GM21423 (cell line): ENCODE data around the gene PARVB.

Source experiments
- ATAC-seq: cut with Tn5 transposase; IDR thresholded peaks from one replicate; pipeline ENCODE4 v1.9.1; 2021; ENCODE audit warnings: mild to moderate bottlenecking, moderate library complexity; ENCODE audit not compliant: unreplicated experiment

Gene PARVB

GRCh38 chr22:44192816-44193534 is 168.9 kb downstream of the PARVB start:
- no peak for ATAC-seq

DNA sequence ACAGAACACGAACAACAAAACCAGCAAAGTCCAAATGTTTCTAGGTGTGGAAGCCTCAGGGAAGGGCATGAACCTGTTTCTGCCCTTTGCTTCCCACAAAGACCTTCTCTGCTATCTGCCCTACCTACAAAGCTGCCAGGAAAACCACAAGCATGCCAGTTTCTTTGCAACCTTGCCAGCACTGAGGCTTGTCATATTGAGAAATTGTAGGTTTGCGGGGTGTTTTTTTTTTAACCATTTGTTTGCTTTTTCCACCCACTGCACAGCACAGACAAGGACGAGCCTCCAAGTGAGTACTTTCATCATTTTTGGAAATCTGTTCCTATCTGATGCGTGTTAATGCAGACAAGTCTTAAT is 169.4 kb downstream of the PARVB start:
- no peak for ATAC-seq

DNA sequence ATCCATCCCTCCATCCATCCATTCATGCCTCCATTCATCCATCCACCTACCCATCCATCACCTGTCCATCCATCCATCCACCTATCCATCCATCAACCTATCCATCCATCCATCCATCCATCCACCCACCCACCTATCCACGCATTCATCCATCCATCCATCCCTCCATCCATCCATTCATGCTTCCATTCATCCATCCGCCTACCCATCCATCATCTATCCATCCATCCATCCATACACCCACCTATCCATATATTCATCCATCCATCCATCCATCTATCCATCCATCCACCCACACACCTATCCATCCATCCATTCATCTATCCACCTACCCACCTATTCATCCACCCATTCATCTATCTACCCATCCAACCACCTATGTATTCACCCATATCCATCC is 170.5 kb downstream of the PARVB start:
- ATAC-seq, result no peak

DNA sequence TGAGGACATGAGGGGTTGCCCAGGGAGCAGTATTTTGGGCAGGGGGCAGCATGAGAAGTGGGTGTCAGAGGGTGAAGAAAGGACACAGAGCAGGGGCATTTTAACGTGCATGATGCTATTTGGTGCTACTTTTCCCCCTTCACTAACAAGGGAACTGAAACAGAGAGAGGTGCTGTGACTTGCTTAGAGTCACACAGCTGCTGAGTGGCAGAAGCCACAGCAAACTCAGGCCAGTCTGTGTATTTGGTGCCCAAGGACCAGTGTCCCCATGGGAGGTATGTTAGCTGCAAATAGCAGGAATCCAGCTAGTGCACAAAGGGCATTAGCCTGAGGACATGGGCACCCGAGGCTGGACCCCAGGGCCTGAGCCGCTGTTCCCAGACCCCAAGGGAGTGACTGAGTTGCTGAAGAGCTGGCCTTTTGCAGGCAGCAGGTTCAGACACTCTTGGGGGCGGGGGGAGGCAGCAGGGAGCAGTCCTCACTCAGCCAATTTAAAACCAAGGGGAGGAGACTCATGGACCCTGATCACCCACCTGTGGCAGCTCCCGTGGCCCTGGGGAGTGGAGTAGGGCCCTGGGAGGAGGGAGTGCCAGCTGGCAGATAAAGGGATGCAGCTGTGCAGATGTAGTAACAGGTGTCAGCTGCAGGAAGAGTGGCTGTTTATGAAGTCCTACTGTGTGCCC is 171.2 kb downstream of the PARVB start:
- ATAC-seq, result no peak

- no peak for ATAC-seq
Observed at GRCh38 chr22:44196241-44196640, 172.1 kb downstream of the PARVB start.

DNA sequence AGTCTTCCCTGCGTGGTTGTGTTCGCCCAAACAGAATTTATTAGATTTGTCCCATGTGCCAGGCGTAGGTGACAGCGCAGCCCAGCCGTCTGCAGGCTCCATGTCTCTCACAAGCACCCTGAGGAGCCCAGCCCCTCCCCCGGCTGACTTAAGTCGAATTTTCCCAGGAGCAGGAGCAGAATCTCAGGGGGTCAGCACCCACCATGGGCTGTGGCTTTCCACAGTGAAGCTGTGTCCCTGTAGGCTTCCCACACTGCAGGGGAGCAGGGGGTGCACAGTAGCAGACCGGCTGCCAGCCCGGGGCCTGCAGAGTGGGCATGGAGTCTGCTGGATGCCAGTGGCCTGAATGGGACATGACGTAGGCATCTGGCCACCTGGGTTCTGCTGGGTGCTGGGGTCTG is 172.6 kb downstream of the PARVB start:
- no peak for ATAC-seq

DNA sequence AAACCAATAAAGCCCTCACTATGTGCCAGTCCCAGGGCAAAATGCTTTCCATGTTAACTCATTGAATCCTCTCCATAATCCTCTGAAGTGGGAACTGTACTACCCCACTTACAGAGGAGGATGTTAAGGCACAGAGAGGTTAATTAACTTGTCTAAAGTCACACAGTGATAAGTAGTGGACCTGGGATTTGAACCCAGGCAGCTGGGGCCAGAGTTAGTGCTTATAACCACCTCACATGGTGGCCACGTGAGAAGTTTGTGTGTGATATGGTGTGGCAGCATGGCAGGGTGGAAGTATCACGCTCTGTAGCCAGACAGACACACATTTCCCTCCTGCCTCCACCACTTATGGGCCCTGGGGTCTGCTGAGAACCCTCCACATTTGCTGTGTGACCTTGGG is 173.2 kb downstream of the PARVB start:
- no peak for ATAC-seq

- ATAC-seq, result no peak
Observed at GRCh38 chr22:44199164-44199563, 175.1 kb downstream of the PARVB start.

DNA sequence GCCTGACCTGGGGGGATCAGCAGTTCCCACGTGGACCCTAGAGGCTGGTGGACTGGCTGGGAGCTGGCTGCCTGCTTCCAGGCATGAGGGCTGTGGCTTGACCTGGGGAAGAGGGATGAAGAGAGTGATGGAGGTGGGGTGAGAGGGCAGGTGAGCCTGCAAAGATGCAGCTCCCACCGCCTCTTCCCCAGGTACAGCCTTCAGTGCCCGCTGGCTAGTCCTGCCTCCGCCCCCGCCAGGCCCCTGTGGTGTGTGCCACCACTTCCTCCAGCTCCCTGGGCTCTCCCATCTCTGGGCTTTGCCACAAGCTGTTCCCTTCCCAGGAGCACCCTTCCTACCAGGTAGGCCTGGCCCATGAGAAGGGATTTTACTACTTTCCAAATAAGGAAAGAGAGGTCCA is 175.8 kb downstream of the PARVB start:
- no peak for ATAC-seq

GRCh38 chr22:44200451-44200850 is 176.3 kb downstream of the PARVB start:
- no peak for ATAC-seq

DNA sequence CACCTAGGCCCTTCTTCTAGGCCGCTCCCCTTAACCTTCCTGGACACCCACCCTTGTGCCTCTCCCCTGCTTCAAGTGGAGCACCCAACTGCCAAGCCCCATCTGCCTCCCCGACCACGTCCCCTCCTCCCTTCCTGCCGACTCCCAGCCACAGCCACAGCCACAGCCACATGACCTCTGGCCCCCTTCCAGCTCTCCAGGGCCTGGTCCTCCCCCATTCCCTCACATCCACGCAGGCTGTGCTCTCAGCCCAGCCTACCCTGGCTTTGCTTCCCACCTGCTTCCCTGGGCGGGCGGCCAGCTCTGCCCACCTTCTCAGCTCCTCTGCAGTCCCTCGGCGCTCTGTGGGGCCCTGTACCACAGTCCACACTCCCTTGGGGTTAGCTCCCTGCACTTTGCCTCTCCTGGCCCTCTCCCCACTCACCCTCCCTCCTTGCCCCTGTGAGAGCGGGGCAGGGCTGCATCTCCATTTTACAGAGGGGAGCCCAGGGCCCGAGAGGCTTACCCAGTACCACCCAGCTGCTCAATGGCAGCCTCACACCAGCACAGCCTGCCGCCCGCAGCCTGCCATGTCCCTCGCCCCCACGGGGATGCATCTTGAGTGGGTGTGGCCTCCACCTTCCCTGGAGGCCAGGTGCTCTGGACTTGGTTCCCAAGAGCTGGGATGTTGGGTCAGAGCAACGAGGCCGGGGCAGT is 176.9 kb downstream of the PARVB start:
- ATAC-seq, result no peak

DNA sequence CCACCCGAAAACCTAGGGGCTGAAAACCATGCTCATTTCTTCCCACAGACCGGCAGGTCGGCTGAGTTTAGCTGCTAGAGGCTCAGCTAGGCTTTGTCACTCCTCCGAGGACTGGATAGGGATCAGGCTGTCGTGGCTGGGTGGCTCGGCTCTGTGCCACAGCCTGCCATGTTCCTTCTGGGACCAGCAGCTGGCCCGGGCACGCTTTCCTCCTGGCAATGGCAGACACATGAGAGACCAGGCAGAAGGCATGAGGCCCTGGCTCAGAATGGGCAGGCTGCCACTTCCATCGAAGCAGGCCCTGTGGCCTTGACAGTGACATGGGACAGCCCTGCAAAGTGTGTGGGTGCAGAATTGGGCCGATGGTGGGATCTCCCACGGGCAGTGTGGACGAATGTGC is 177.6 kb downstream of the PARVB start:
- ATAC-seq, result no peak

- ATAC-seq, result no peak
Observed at GRCh38 chr22:44202261-44202789, 178.2 kb downstream of the PARVB start.

- ATAC-seq, result no peak
Observed at GRCh38 chr22:44203203-44203602, 179.1 kb downstream of the PARVB start.

DNA sequence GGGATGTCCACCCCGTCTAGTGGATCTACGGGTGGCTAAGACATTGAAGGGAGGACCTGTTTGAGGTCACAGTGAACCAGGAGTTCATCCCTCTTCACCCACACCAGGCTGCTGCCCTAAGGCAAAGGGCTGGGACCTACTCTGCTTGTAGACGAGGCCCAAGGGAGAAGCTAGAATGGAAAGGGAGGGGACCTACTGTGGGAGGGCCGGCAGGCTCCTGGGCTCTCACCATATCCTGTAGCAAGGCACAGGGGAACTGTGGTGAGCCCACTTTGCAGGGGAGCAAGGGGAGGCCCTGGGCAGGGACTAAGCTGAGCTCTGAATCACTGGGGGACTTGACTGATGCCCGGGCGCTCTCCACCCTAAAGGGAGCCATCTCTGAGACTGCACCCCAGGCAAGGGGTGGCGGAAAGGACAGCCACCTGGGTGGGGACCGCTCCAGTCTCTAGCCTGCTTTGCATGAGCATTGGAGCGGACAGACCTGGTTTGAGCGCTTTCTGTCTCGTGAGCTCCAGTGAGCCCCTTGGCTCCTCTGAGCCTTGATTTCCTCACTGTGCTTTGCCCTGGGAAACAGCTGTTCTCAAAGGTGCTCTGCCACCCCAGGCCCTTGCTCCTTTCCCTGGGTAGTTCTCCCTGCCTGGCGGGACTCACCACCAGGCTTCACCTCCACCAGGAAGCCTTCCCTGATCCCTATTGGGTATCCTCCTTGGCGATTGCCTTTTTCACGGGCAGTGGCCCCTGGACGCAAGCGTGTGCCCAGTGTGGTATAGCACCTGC is 180.8 kb downstream of the PARVB start:
- no peak for ATAC-seq

DNA sequence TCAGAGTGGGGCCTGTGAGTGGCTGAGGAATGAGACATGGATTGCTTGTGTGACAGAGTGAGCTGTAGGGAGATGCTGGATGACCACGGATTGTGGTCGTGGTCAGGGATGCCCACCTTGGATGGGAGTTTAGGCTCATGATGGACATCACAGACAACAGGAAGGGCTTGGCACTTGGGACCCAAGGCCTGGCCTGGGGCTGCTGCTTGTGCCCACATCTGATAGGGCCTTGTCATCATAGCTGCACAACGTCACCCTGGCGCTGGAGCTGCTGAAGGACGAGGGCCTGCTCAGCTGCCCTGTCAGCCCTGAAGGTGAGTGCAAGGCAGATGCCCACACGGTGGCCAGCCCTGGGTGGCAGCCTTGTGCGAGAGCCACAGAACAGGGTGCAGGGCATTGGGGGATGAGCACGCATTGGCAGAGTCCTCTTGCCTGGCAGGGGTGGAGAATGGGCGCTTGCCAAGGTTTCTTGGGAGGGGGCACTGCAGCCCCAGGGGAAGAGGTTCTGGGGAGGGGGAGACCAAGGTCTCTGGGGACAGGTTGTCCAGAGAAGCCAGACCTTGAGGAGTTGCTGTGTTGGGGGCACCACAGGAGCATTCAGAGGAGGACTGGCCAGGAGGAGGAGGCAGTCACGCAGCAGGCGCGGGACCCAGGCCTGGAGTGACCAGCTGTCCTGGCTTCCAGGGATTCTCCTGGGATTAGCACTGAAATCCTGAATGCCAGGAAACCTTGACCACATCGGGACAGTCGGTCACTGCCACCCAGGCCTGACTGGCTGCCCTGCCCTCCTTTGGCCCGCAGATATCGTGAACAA is 181.6 kb downstream of the PARVB start:
- no peak for ATAC-seq

- ATAC-seq, result no peak
Observed at GRCh38 chr22:44206330-44206645, 182.2 kb downstream of the PARVB start.

DNA sequence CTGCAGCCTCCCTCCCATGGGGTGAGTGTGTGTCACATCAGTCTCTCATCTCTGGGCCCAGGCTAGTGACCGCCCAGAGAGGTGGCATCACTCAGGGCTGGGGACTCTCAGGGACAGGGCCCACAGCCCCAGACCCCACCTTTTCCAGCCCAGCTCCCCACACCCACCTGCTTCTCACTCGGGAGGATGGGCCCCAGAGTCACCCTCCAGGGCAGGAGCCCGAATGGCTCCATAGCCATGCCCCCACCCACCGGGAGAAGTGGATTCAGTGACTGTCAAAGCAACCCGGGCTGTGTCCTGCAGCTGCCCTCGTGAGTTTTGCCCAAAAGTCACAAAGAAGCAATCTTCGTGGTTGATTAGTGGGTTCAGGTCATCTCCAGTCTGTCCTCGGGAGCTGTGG is 182.6 kb downstream of the PARVB start:
- no peak for ATAC-seq

- ATAC-seq, result no peak
Observed at GRCh38 chr22:44207173-44207980, 183.3 kb downstream of the PARVB start.

- no peak for ATAC-seq
Observed at GRCh38 chr22:44207981-44208317, 183.8 kb downstream of the PARVB start.
